Stimulated activated CD4-positive, alpha-beta T cell treated with anti-CD3 and anti-CD28 coated beads, TNF-alpha, amount 100 ng/mL, for 4 hours (primary cell): ENCODE measurements around the gene ANTXR1.
"Not testable (repeated sequence)": the region's sequence is repeated elsewhere in the genome, so short reads cannot be mapped to it uniquely, and the experiment has no call there.

Source experiments
- DNase-seq, 3 experiments: peaks; one replicate each; pipeline ENCODE4 v3.0.0-alpha.2; 2020; ENCODE audit warnings: low read depth in 3 of 3

The ANTXR1 gene

DNA sequence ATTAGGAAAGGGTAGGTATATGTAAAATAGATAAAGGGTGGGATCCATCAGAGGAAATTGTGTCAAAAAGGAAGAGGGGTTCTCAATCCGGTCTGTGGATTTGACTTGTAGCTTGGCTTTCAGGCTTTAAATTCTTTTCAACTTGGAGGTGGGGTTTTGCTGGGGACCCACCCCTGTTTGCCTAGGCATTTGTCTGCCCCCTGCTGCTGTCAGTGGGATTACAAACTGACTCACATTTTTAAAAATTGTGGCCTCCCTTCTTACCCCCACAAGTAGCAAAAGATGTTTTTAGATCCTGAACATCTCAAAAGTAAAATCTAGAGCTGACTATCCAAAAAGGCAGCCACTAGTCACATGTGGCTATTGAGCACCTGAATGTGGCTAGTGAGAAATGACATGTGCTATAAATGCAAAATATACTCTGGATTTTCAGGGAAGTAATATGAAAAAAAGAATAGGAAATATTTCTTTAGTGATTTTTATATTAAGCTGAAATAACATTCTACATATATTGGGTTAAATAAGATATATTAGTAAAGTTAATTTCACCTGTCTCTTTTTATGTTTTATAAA, 195.1 kb downstream of the ANTXR1 start:
- DNase-seq: no peak

DNA sequence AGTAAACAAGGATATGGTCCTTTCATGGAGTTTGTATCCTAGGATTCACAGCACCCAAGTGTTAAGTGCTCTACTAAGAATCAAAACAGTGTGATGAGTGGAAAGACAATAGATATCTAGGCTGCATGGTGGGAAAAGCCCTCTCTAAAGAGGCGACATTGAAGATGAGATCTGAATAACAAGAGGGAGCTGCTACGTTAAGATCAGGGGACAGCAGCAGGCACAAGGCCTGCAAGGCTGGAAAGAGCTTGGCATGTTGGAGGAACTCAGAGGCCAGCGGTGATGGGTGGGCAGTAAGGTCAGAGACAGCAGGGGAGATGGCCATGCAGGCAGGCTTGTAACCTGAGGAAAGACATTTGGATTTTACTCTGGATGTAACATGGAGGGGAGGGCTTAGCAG, 196.5 kb downstream of the ANTXR1 start:
- no peak for DNase-seq

GRCh38 chr2:69210385-69210784, 197.4 kb downstream of the ANTXR1 start:
- DNase-seq: no peak

DNA sequence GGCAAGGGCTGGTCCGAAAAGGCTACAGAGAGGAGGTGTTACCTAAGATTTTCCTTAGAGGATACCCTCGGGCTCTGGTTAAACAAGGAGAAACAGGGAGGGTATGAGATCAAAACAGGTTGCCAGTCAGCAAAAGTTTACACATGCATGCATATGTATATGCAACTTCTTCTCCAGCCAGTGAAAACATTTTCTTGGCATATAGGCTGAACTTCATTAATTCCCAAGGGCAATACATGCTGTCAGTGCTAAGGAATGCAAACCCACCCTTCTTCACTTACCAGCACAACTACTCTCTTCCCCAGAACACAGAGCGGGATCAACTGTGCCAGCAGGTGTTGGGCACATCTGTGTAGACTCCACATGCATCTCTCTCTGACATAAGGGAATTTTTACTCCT, 198.1 kb downstream of the ANTXR1 start:
- DNase-seq: no peak

GRCh38 chr2:69211686-69212085, 198.7 kb downstream of the ANTXR1 start:
- no peak for DNase-seq

GRCh38 chr2:69212238-69213028, 199.5 kb downstream of the ANTXR1 start:
- no peak for DNase-seq

DNA sequence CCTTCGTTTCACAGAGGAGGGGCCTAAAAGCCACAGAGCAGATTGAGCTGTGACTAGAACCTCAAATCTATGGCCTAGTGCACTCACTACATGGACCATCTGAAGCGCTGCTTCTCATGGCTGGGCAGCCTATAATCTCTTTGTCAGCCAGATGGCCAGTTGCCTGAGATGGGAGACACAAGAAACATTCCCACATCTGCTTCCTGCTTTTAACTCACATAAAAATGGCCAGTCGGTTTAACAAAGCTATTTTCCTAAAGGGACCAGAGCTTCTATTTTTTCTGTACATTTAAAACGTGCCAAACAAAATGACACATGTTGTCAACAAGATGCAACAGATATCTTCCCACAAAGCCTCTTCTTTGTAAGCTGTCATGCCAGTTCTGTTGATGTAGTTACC, 200.2 kb downstream of the ANTXR1 start:
- no peak for DNase-seq

DNA sequence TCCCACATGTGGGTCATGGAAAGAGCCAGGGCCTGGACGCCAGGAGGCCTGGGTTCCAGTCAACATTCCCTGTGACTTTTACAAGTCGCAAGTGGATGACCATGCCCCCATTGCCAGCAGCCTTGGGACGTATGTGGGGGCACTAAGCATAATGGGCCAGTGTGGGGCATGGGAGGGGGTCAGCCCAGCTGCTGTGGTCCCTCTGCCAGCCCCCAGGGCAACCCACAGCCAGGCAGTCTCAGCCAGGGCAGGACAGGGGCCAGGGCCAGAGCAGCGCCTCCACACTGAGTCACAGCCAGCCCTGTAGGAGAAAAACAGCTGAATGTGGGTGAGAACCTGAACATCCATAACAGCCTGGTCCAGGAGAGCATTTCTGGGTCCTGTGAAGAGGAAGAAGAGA, 200.8 kb downstream of the ANTXR1 start:
- DNase-seq: no peak

DNA sequence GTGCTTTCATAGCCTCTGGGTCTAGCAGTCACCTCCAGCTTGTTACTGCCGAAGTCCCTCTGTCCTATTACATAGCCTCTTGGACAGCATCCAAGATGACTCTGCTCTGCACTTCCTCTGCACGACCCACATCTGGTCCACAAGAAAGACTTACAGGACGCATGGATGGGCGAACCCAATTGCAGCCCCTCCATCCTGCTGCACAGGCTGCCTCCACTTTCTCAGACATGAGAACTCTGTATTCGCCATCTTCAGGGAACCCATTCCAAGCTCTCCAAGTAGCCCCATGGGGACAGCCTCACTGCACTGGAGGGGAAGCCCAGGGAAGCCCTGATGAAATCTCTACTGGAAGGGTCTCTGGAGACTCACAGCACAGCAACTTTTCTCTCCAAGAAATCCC, 201.9 kb downstream of the ANTXR1 start:
- DNase-seq: no peak

- DNase-seq: no peak
These were observed 203.8 kb downstream of the ANTXR1 start for GRCh38 chr2:69216535-69217332.

DNA sequence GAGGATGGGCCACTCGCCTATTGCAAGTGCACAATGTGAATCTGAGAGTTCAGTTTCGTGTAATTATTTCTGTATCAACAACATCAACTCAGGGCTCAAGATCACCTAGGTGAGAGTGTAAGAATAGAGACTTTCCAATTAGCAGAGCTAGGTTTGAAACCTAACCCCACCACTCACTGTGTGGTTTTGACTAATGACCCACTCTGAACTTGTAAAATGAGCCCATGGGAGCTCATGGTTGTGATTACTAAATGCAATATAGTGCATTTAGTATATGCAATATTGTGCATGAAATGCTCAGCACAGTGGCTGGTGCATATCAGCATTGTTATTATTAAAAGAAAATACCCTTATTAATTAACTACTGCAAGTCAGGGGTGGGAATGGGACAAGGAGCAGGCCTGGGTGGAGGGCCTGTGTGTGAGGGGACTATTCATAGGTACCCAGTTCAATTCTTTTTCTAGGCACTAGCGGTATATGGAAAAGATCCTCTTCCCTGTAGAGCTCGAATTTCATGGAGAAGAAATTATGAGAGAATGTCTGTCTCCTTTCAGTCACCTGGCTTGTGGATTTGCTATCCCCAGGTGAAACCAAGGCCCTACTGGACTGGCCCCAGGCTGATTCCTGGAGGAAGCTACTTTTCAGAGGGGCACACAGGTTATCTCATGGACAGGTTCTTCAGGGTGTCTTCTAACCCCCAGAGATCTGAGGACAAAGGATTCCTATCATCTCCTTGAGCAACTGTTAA, 204.5 kb downstream of the ANTXR1 start:
- DNase-seq: no peak

DNA sequence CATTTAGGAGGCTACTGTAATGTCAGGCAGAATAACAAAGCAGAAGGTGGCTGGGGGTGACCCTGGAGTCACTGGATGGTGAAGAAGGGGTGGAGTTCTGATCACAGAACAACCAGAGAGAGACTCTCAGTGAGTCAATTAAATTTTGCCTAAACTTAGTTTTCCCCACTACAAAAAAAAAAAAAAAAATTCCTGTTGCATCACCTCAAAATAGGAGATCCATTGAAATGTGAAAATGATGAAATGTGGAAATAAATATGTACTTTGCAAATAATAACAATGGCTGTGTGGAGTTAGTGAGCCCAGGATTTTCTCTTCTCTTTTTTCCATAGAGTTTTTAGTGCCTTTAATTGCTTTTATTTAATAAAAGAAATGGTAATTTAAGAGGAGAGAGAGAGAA, 208.5 kb downstream of the ANTXR1 start:
- DNase-seq: no peak

DNA sequence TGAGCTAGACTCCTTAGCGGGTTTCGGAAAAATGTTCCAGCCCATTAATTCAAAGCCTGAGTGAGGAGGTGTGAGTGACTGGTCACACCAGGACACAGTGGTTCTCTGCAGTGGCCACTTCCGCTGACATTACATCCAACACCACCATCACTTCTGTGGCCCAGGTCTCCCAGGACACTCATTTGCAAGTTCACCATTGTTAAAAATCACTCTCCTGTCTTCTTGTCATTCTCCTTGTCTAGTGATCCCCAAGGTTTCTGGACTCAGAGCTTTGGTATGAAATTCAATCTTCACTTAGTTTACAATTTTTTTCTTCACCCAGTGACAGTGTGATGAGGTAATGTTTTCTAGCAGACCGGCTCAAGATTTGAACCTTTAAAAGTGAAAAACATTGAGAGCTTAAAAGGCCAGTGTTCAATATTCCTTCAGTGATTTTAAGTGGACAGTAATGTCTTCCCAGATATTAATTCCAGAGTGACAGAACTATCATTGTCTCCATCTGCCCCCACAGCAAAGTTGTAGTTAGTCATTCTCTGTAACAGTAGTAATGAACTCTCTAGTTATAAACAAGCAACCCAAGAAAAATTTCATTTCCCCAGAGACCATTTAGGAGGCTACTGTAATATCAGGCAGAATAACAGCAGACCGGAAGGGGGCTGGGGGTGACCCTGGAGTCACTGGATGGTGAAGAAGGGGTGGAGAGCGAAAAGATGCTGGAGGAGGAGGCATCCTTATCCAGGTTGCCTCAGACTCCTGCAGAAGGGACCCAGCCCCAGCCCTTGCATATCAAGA, 209.2 kb downstream of the ANTXR1 start:
- DNase-seq: no peak

- DNase-seq: no peak
These were observed 210.1 kb downstream of the ANTXR1 start for GRCh38 chr2:69222953-69223658.

DNA sequence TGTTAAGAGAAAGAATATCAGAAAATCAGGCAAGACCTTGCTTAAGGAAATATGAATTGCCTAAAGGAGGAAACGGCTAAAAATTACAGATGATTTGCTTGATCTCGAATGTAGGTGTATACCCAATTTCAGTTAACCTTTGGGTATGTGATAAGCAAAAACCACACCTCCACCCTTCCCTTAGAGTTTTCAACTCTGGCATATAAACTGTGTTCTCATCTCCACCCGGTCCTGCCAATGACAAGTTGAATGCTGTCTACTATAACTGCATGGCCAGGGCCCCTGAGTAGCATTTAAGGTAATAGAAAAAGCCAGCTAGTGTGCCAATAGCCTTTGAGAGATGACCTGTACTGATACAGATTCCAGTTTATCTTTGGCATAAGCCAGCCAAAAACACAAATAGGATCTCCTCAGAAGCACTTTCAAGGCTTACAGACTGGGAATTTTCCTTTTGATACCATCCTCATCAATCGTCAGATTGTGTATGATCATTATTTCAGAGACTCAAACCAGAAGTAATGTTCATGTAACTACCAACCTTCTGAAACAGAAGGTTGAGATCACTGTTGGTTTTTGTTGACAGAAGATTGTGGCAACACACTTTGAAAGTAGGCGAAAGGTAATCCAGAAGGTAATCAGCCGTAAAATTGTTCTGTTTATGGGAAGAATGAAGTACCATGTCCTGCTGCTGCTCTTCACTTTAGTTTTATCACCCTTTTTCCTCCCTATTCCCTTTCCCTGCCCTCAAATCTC, 211.0 kb downstream of the ANTXR1 start:
- DNase-seq: no peak

DNA sequence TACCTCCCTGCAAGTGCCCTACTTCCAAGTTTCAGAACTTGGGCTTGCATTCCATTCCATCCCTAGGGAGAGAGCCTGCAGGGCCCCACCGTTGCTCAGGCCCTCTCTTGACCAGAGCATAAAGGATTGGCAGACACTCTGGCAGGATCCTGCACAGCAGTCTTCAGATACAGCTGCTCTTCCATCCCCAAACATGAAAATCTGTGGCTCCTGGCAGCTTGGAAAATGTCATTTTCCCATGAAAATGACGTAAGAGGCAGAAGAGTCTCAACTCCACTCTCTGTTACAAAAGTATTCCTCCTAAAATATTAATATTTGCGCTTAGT, 211.5 kb downstream of the ANTXR1 start:
- no peak for DNase-seq

DNA sequence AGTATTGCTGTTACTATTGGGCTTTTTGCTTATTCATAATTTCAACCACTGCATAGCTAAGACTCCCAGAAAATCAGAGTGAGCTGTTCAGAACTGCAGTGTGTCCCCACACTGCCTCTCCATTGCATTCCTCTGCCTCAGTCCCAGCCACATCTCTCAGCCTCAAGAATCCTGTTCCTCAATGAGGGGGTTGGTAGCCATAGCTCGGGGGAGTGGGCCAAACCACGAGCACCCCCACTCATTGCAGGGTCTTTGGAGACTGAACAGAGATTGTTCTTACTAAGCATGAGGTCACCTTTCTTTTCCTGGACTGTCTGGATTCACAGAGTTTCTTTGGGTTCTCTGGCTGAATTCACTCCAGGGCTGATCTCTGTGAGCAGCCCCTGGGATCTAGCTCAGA, 213.0 kb downstream of the ANTXR1 start:
- no peak for DNase-seq

GRCh38 chr2:69226903-69227302, 213.9 kb downstream of the ANTXR1 start:
- no peak for DNase-seq

GRCh38 chr2:69227716-69228115, 214.7 kb downstream of the ANTXR1 start:
- DNase-seq: no peak

DNA sequence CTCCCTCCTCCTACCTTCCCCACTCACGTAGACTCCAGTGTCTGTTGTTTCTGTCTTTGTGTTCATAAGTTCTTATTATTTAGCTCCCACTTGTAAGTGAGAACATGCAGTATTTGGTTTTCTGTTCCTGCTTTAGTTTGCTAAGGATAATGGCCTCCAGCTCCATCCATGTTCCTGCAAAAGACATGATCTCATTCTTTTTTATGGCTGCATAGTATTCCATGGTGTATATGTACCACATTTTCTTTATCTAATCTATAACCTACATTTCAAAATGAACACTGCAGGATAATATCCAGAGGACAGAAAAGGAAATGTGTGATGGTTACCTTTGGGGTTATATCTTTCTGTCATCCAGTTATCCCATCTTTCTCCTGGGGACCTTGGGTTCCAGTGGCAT, 218.0 kb downstream of the ANTXR1 start:
- not testable (repeated sequence) for DNase-seq
